ENCODE results near the gene MARCOL. TPM values are rescaled to one million over a fixed set of nuclear protein-coding genes. Genes with fewer than 3 reads are reported as not detected.
A peak's percentile ranks its signal among the peaks of the same experiment; 100 is the strongest.
"Not testable (repeated sequence)": the region's sequence is repeated elsewhere in the genome, so short reads cannot be mapped to it uniquely, and the experiment has no call there.

Gene MARCOL
- total RNA-seq, 1 experiment from 2014 or later, result not detected

- H3K9me3 Mint-ChIP-seq (ENCODE audit: unreplicated experiment), result no peaks in the 10 kb centered on the region
- BruUV-seq (replicated peaks), result no TSS peak
Observed at GRCh38 chr5:148267962-148268361, 29.6 kb downstream of the MARCOL start.

GRCh38 chr5:148268566-148268965, 30.2 kb downstream of the MARCOL start, which contains the start of gene SPINK13:
Gene SPINK13, plus strand, starts transcription at chr5:148268794. Its CDS starts 1,279 bp downstream, at chr5:148270073.
- POLR2A ChIA-PET, result no interaction called here
- Mint-ChIP-seq H3K27ac (ENCODE audit: unreplicated experiment) (no peak within 1 kb of the TSS), H3K27me3 (ENCODE audit: insufficient read depth, unreplicated experiment) (no peaks in the 10 kb centered on the region), H3K4me3 (ENCODE audit: unreplicated experiment) (no peak within 1 kb of the TSS), H3K4me1 (ENCODE audit: low read depth, unreplicated experiment) (peaks cover 12% of the 10 kb centered on the region), H3K36me3 (ENCODE audit: insufficient read depth, unreplicated experiment) (no peaks in the 10 kb centered on the region), H3K9me3 (ENCODE audit: unreplicated experiment) (no peaks in the 10 kb centered on the region)
- peak in 1 of 2 experiments; percentile 3 for DNase-seq
- TF ChIP-seq CTCF (IDR thresholded peaks at IDR 0.05; ENCODE audit: insufficient read depth in 1 of 2, low read depth in 1 of 2, low read length in 1 of 2, severe bottlenecking in 1 of 2, unreplicated experiment in 1 of 2), result no peak
- Histone ChIP-seq H3K27me3 (replicated peaks; ENCODE audit: control insufficient read depth, insufficient read depth, low read length) (no peaks in the 10 kb centered on the region), H3K4me1 (peaks cover 4% of the 10 kb centered on the region; the same call in 1 of the 2 replicates), H3K4me3 (ENCODE audit: low read depth, low read length) (no peak within 1 kb of the TSS), H3K36me3 (ENCODE audit: control insufficient read depth, insufficient read depth, low read length) (no peaks in the 10 kb centered on the region), H3K9me3 (no peaks in the 10 kb centered on the region; the same call in 1 of the 2 replicates)
- no TSS peak for BruUV-seq (replicated peaks)
- intact Hi-C loops (cut with micrococcal nuclease; ENCODE audit: unreplicated experiment), result no loop called here
- CTCF ChIA-PET, result no interaction called here

More at GRCh38 chr5:148267962-148268361, 29.6 kb downstream of the MARCOL start:
- peaks cover 4% of the 10 kb centered on the region; the same call in 1 of the 2 replicates for H3K4me1 ChIP-seq
- ChIA-PET POLR2A (no interaction called here), CTCF (no interaction called here)
- intact Hi-C loops (cut with micrococcal nuclease; ENCODE audit: unreplicated experiment), result no loop called here
- H3K4me3 ChIP-seq (ENCODE audit: low read depth, low read length), result no peak overlapping the region
- H3K27me3 Mint-ChIP-seq (ENCODE audit: insufficient read depth, unreplicated experiment), result no peaks in the 10 kb centered on the region
- peaks cover 12% of the 10 kb centered on the region for H3K4me1 Mint-ChIP-seq (ENCODE audit: low read depth, unreplicated experiment)
- DNase-seq, result no peak
- no peak overlapping the region for H3K4me3 Mint-ChIP-seq (ENCODE audit: unreplicated experiment)
- no peaks in the 10 kb centered on the region; the same call in 1 of the 2 replicates for H3K9me3 ChIP-seq
- H3K36me3 Mint-ChIP-seq (ENCODE audit: insufficient read depth, unreplicated experiment), result no peaks in the 10 kb centered on the region
- no peak for TF ChIP-seq CTCF (IDR thresholded peaks at IDR 0.05; ENCODE audit: insufficient read depth in 1 of 2, low read depth in 1 of 2, low read length in 1 of 2, severe bottlenecking in 1 of 2, unreplicated experiment in 1 of 2)
- no peaks in the 10 kb centered on the region for H3K27me3 ChIP-seq (replicated peaks; ENCODE audit: control insufficient read depth, insufficient read depth, low read length)
- no peaks in the 10 kb centered on the region for H3K36me3 ChIP-seq (ENCODE audit: control insufficient read depth, insufficient read depth, low read length)
- H3K27ac Mint-ChIP-seq (ENCODE audit: unreplicated experiment), result no peak overlapping the region

DNA sequence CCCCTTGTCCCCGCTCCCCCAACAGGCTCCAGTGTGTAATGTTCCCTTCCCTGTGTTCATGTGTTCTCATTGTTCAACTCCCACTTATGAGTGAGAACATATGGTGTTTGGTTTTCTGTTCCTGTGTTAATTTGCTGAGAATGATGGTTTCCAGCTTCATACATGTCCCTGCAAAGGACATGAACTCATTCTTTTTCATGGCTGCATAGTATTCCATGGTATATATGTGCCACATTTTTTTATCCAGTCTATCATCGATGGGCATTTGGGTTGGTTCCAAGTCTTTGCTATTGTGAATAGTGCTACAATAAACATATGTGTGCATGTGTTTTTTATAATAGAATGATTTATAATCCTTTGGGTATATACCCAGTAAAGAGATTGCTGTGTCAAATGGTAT, 36.8 kb downstream of the MARCOL start:
- H3K27me3 Mint-ChIP-seq (ENCODE audit: insufficient read depth, unreplicated experiment); H3K36me3 Mint-ChIP-seq (ENCODE audit: insufficient read depth, unreplicated experiment); H3K4me3 ChIP-seq (ENCODE audit: low read depth, low read length); H3K9me3 Mint-ChIP-seq (ENCODE audit: unreplicated experiment); BruUV-seq (replicated peaks); intact Hi-C loops (cut with micrococcal nuclease; ENCODE audit: unreplicated experiment); H3K27ac Mint-ChIP-seq (ENCODE audit: unreplicated experiment); H3K4me3 Mint-ChIP-seq (ENCODE audit: unreplicated experiment); H3K27me3 ChIP-seq (replicated peaks; ENCODE audit: control insufficient read depth, insufficient read depth, low read length); H3K4me1 ChIP-seq; H3K9me3 ChIP-seq; H3K36me3 ChIP-seq (ENCODE audit: control insufficient read depth, insufficient read depth, low read length); H3K4me1 Mint-ChIP-seq (ENCODE audit: low read depth, unreplicated experiment); DNase-seq; POLR2A ChIA-PET; CTCF ChIA-PET: not testable (repeated sequence)

GRCh38 chr5:148280893-148281292, 42.6 kb downstream of the MARCOL start:
- POLR2A ChIA-PET; H3K27me3 ChIP-seq (replicated peaks; ENCODE audit: control insufficient read depth, insufficient read depth, low read length); H3K36me3 ChIP-seq (ENCODE audit: control insufficient read depth, insufficient read depth, low read length); H3K9me3 ChIP-seq; H3K4me1 Mint-ChIP-seq (ENCODE audit: low read depth, unreplicated experiment); intact Hi-C loops (cut with micrococcal nuclease; ENCODE audit: unreplicated experiment); BruUV-seq (replicated peaks); H3K27ac Mint-ChIP-seq (ENCODE audit: unreplicated experiment); H3K36me3 Mint-ChIP-seq (ENCODE audit: insufficient read depth, unreplicated experiment); H3K4me3 Mint-ChIP-seq (ENCODE audit: unreplicated experiment); H3K4me3 ChIP-seq (ENCODE audit: low read depth, low read length); H3K9me3 Mint-ChIP-seq (ENCODE audit: unreplicated experiment); H3K4me1 ChIP-seq: not testable (repeated sequence)
- peaks cover 13% of the 10 kb centered on the region for H3K27me3 Mint-ChIP-seq (ENCODE audit: insufficient read depth, unreplicated experiment)
- peak; percentile 13 to 49 for DNase-seq
- CTCF ChIA-PET, result interaction anchor here (0.7 kb wide), 1 partner anchor 13 kb away, joined by 3 read pairs; no protein-coding TSS in a partner anchor

DNA sequence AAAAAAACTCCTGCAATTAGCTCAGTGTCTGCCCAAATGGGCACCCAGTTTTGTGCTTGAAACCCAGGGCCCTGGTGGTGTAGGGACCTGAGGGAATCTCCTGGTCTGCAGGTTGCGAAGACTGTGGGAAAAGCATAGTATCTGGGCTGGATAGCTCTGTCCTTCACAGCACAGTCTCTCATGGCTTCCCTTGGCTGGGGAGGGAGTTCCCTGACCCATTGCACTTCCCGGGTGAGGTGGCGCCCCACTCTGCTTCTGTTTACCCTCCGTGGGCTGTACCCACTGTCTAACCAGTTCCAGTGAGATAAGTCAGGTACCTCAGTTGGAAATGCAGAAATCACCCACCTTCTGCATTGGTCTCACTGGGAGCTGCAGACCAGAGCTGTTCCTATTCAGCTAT, 43.0 kb downstream of the MARCOL start:
- H3K36me3 ChIP-seq (ENCODE audit: control insufficient read depth, insufficient read depth, low read length); H3K36me3 Mint-ChIP-seq (ENCODE audit: insufficient read depth, unreplicated experiment); H3K27me3 ChIP-seq (replicated peaks; ENCODE audit: control insufficient read depth, insufficient read depth, low read length); intact Hi-C loops (cut with micrococcal nuclease; ENCODE audit: unreplicated experiment); POLR2A ChIA-PET; H3K9me3 ChIP-seq; DNase-seq; H3K9me3 Mint-ChIP-seq (ENCODE audit: unreplicated experiment); BruUV-seq (replicated peaks); H3K4me1 Mint-ChIP-seq (ENCODE audit: low read depth, unreplicated experiment); H3K4me3 ChIP-seq (ENCODE audit: low read depth, low read length); H3K27ac Mint-ChIP-seq (ENCODE audit: unreplicated experiment); H3K4me3 Mint-ChIP-seq (ENCODE audit: unreplicated experiment); H3K4me1 ChIP-seq: not testable (repeated sequence)
- CTCF ChIA-PET, result interaction anchor here (1.1 kb wide), 1 partner anchor 9 kb away, joined by 3 read pairs; no protein-coding TSS in a partner anchor
- peaks cover 13% of the 10 kb centered on the region for H3K27me3 Mint-ChIP-seq (ENCODE audit: insufficient read depth, unreplicated experiment)
